HEK293 (cell line): Measurements from ENCODE around the gene INPP5D.

Source experiments
- CTCF ChIA-PET: fragments of 350-600 bp; formaldehyde crosslinking; extraction: SDS; loops from one replicate; lab custom pipeline; 2021; ENCODE audit warnings: antibody characterized with exemption; lab: Yijun Ruan, JAX
- POLR2A ChIA-PET: fragments of 300-600 bp; formaldehyde crosslinking; extraction: SDS; loops from one replicate; lab custom pipeline; 2020; ENCODE audit warnings: antibody characterized with exemption, inconsistent platforms; lab: Yijun Ruan, JAX
- H3K27ac ChIP-seq: fragments of 200-500 bp; sonication (Bioruptor generic); 2 replicates; pipeline ENCODE4 v1.5.1; 2014; ENCODE audit warnings: low read depth, low read length, control low read depth, inconsistent platforms; ENCODE audit errors: extremely low read depth
- H3K36me3 ChIP-seq, 2 experiments: fragments of 200-500 bp in 1 of 2; sonication (Bioruptor generic) in 1 of 2; 1 replicate in 1 of 2; 2 replicates in 1 of 2; pipeline ENCODE4 v1.5.1; 2014 to 2017; ENCODE audit warnings: inconsistent platforms in 2 of 2, low read length in 2 of 2; ENCODE audit not compliant: control insufficient read depth in 2 of 2, insufficient read depth in 1 of 2
- H3K4me1 ChIP-seq: fragments of 200-500 bp; sonication (Bioruptor generic); 2 replicates; pipeline ENCODE4 v1.5.1; 2014; ENCODE audit warnings: mild to moderate bottlenecking, low read length, inconsistent platforms; ENCODE audit not compliant: control insufficient read depth, insufficient read depth
- H3K4me3 ChIP-seq: 2 replicates; pipeline ENCODE4 v1.5.1; 2011; ENCODE audit warnings: low read depth, mild to moderate bottlenecking, control low read depth, low read length, moderate library complexity
- H3K9me3 ChIP-seq: fragments of 200-500 bp; sonication (Bioruptor generic); 2 replicates; pipeline ENCODE4 v1.5.1; 2014; ENCODE audit warnings: low read depth, low read length, inconsistent platforms; ENCODE audit not compliant: control insufficient read depth, insufficient read depth
- GLI2 ChIP-seq: fragments of 450-650 bp; formaldehyde crosslinking; IDR thresholded peaks from 2 replicates; pipeline ENCODE4; 2017; ENCODE audit warnings: missing biosample characterization, missing genetic modification characterization, low read depth, borderline replicate concordance
- GLI4 ChIP-seq: fragments of 450-650 bp; formaldehyde crosslinking; IDR thresholded peaks from 2 replicates; pipeline ENCODE4 v1.5.1; 2016; ENCODE audit warnings: missing biosample characterization, missing genetic modification characterization
- HOXC10 ChIP-seq: sonication (generic); formaldehyde crosslinking; IDR thresholded peaks from 2 replicates; pipeline ENCODE4 v1.8.1; 2023; ENCODE audit warnings: mild to moderate bottlenecking, missing genetic modification reagents
- KLF10 ChIP-seq: fragments of 450-650 bp; IDR thresholded peaks from 2 replicates; pipeline ENCODE4 v1.5.1; 2018; ENCODE audit warnings: missing biosample characterization, mild to moderate bottlenecking, missing genetic modification characterization
- KLF7 ChIP-seq: fragments of 450-650 bp; formaldehyde crosslinking; IDR thresholded peaks from 2 replicates; pipeline ENCODE4 v1.5.1; 2016; ENCODE audit warnings: missing biosample characterization, missing genetic modification characterization, borderline replicate concordance
- OVOL3 ChIP-seq: fragments of 450-650 bp; formaldehyde crosslinking; IDR thresholded peaks from 2 replicates; pipeline ENCODE4 v1.5.1; 2016; ENCODE audit warnings: missing biosample characterization, missing genetic modification characterization
- PRDM4 ChIP-seq: fragments of 450-650 bp; formaldehyde crosslinking; IDR thresholded peaks from 2 replicates; pipeline ENCODE4 v1.5.1; 2017; ENCODE audit warnings: missing biosample characterization, missing genetic modification characterization
- SP3 ChIP-seq: fragments of 450-650 bp; formaldehyde crosslinking; IDR thresholded peaks from 2 replicates; pipeline ENCODE4 v1.5.1; 2016; ENCODE audit warnings: missing biosample characterization, missing genetic modification characterization
- TCF7L2 ChIP-seq: IDR thresholded peaks from 2 replicates; pipeline ENCODE4 v1.6.1; 2011; ENCODE audit warnings: low read depth, mild to moderate bottlenecking, inconsistent platforms, low read length, moderate library complexity, borderline replicate concordance
- ZBTB26 ChIP-seq: fragments of 450-650 bp; formaldehyde crosslinking; optimal IDR thresholded peaks from 2 replicates; pipeline ENCODE3; 2016; ENCODE audit warnings: missing biosample characterization, mild to moderate bottlenecking, missing genetic modification characterization
- ZBTB6 ChIP-seq: fragments of 450-650 bp; formaldehyde crosslinking; IDR thresholded peaks from 2 replicates; pipeline ENCODE4 v1.5.1; 2017; ENCODE audit warnings: missing biosample characterization, missing genetic modification characterization
- ZFP3 ChIP-seq: fragments of 450-650 bp; formaldehyde crosslinking; IDR thresholded peaks from 2 replicates; pipeline ENCODE4 v1.5.1; 2016; ENCODE audit warnings: low read depth, missing biosample characterization, missing genetic modification characterization
- ZIC2 ChIP-seq: fragments of 450-650 bp; formaldehyde crosslinking; IDR thresholded peaks from 2 replicates; pipeline ENCODE4 v1.5.1; 2016; ENCODE audit warnings: missing biosample characterization, missing genetic modification characterization
- ZNF175 ChIP-seq: fragments of 450-650 bp; formaldehyde crosslinking; IDR thresholded peaks from 2 replicates; pipeline ENCODE4 v1.5.1; 2016; ENCODE audit warnings: missing biosample characterization, missing genetic modification characterization
- ZNF18 ChIP-seq: fragments of 450-650 bp; formaldehyde crosslinking; IDR thresholded peaks from 2 replicates; pipeline ENCODE4 v1.5.1; 2016; ENCODE audit warnings: missing biosample characterization, missing genetic modification characterization
- ZNF23 ChIP-seq: fragments of 450-650 bp; formaldehyde crosslinking; IDR thresholded peaks from 2 replicates; pipeline ENCODE4 v1.5.1; 2016; ENCODE audit warnings: missing biosample characterization, missing genetic modification characterization, borderline replicate concordance
- ZNF280C ChIP-seq: fragments of 450-650 bp; formaldehyde crosslinking; IDR thresholded peaks from 2 replicates; pipeline ENCODE4 v1.5.1; 2016; ENCODE audit warnings: missing biosample characterization, missing genetic modification characterization
- ZNF335 ChIP-seq: fragments of 450-650 bp; formaldehyde crosslinking; conservative IDR thresholded peaks from 2 replicates; pipeline ENCODE4 v1.5.1; 2016; ENCODE audit warnings: missing biosample characterization, missing genetic modification characterization
- ZNF350 ChIP-seq: fragments of 450-650 bp; formaldehyde crosslinking; IDR thresholded peaks from 2 replicates; pipeline ENCODE4 v1.5.0; 2017; ENCODE audit warnings: missing biosample characterization, mild to moderate bottlenecking, missing genetic modification characterization
- ZNF404 ChIP-seq: fragments of 450-650 bp; formaldehyde crosslinking; IDR thresholded peaks from 2 replicates; pipeline ENCODE4 v1.5.1; 2017; ENCODE audit warnings: missing biosample characterization, missing genetic modification characterization
- ZNF48 ChIP-seq: fragments of 450-650 bp; formaldehyde crosslinking; IDR thresholded peaks from 2 replicates; pipeline ENCODE4 v1.5.1; 2016; ENCODE audit warnings: missing biosample characterization, missing genetic modification characterization
- ZNF488 ChIP-seq: fragments of 450-650 bp; formaldehyde crosslinking; IDR thresholded peaks from 2 replicates; pipeline ENCODE4 v1.5.1; 2016; ENCODE audit warnings: missing biosample characterization, missing genetic modification characterization
- ZNF600 ChIP-seq: fragments of 450-650 bp; formaldehyde crosslinking; IDR thresholded peaks from 2 replicates; pipeline ENCODE4 v1.5.1; 2016; ENCODE audit warnings: missing biosample characterization, missing genetic modification characterization
- ZNF623 ChIP-seq: fragments of 450-650 bp; formaldehyde crosslinking; IDR thresholded peaks from 2 replicates; pipeline ENCODE4 v1.5.1; 2016; ENCODE audit warnings: missing biosample characterization, missing genetic modification characterization
- ZNF677 ChIP-seq: fragments of 450-650 bp; IDR thresholded peaks from 2 replicates; pipeline ENCODE4 v1.5.0; 2018; ENCODE audit warnings: missing biosample characterization, mild to moderate bottlenecking, missing genetic modification characterization, moderate library complexity
- ZNF747 ChIP-seq: fragments of 450-650 bp; formaldehyde crosslinking; IDR thresholded peaks from 2 replicates; pipeline ENCODE4 v1.5.1; 2016; ENCODE audit warnings: missing biosample characterization, missing genetic modification characterization
- ZSCAN30 ChIP-seq: fragments of 450-650 bp; IDR thresholded peaks from 2 replicates; pipeline ENCODE4 v1.5.1; 2018; ENCODE audit warnings: missing biosample characterization, mild to moderate bottlenecking, missing genetic modification characterization, moderate library complexity

Gene INPP5D

GRCh38 chr2:233044974-233045605, 15.1 kb upstream of the INPP5D start:
- H3K4me3 ChIP-seq, result no peak overlapping the region
- TF ChIP-seq ZNF175 (tag by site-specific recombination), result no peak
- TF ChIP-seq ZBTB6 (tag by site-specific recombination), result no peak
- TF ChIP-seq ZNF747 (tag by site-specific recombination), result no peak
- no peak for TF ChIP-seq ZSCAN30 (tag by site-specific recombination)
- TF ChIP-seq ZNF623 (tag by site-specific recombination), result no peak
- no peak for TF ChIP-seq GLI4 (tag by site-specific recombination)
- TF ChIP-seq ZNF677, result no peak
- no peak for TF ChIP-seq PRDM4 (tag by site-specific recombination)
- ChIA-PET POLR2A (no interaction called here), CTCF (interaction anchor here (0.8 to 2.5 kb wide), 4 partner anchors 8 to 192 kb away, joined by 3 to 22 read pairs (median 3); no protein-coding TSS in a partner anchor)
- no peaks in the 10 kb centered on the region for H3K36me3 ChIP-seq
- H3K27ac ChIP-seq, result no peak overlapping the region
- no peaks in the 10 kb centered on the region for H3K9me3 ChIP-seq
- H3K4me1 ChIP-seq, result no peaks in the 10 kb centered on the region

- Histone ChIP-seq H3K9me3 (no peaks in the 10 kb centered on the region), H3K27ac (no peak overlapping the region), H3K4me3 (no peak overlapping the region), H3K4me1 (no peaks in the 10 kb centered on the region), H3K36me3 (no peaks in the 10 kb centered on the region)
- ChIA-PET CTCF (interaction anchor here (0.6 to 0.9 kb wide), 2 partner anchors 16 to 18 kb away, joined by 3 read pairs; no protein-coding TSS in a partner anchor), POLR2A (no interaction called here)
- TF ChIP-seq ZNF23 (tag by site-specific recombination), result no peak
- TF ChIP-seq SP3 (tag by site-specific recombination), result no peak
- no peak for TF ChIP-seq ZBTB26 (tag by site-specific recombination)
- TF ChIP-seq GLI2 (tag by site-specific recombination), result no peak
- no peak for TF ChIP-seq OVOL3
- TF ChIP-seq ZNF48 (tag by site-specific recombination), result no peak
- TF ChIP-seq KLF10 (tag by site-specific recombination), result no peak
- TF ChIP-seq ZIC2 (tag by site-specific recombination), result no peak
- no peak for TF ChIP-seq ZFP3 (tag by site-specific recombination)
- TF ChIP-seq ZNF335, result no peak
- no peak for TF ChIP-seq HOXC10 (CRISPR knock-in tag)
- TF ChIP-seq ZNF280C (tag by site-specific recombination), result no peak
- TF ChIP-seq ZNF488, result no peak
- TF ChIP-seq TCF7L2, result no peak
- no peak for TF ChIP-seq ZNF350 (tag by site-specific recombination)
- no peak for TF ChIP-seq KLF7 (tag by site-specific recombination)
- no peak for TF ChIP-seq ZNF600 (tag by site-specific recombination)
- TF ChIP-seq ZNF18 (tag by site-specific recombination), result no peak
- no peak for TF ChIP-seq ZNF404 (tag by site-specific recombination)
Measured at GRCh38 chr2:233047206-233047605, 12.9 kb upstream of the INPP5D start.
